ENCODE results near the gene CDH26.
A peak's percentile ranks its signal among the peaks of the same experiment; 100 is the strongest.

CDH26 gene

DNA sequence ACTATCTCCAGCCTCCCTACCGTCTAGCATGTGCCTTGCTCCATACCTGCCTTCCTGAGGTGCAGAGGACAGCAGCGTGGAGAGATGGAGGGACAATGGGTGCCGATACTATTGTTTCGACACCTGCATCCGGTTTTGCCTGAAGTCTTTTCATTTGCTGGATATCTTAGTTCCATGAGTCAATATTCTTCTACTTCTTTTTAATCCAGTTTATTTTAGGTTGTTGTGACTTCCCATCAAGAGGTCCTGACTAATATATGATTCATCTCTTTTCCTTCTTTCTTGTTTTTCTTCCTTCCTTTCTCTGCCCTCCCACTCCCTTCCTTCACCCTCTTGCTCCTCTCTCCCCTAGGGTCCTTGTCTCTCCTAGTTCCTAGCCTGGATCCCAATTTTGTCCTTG lies 91.4 kb downstream of the CDH26 start:
- DNase-seq = no peak

- DNase-seq = no peak
Measured at GRCh38 chr20:60050193-60050947, 92.1 kb downstream of the CDH26 start.

GRCh38 chr20:60051911-60052310 lies 93.7 kb downstream of the CDH26 start:
- no peak for DNase-seq

DNA sequence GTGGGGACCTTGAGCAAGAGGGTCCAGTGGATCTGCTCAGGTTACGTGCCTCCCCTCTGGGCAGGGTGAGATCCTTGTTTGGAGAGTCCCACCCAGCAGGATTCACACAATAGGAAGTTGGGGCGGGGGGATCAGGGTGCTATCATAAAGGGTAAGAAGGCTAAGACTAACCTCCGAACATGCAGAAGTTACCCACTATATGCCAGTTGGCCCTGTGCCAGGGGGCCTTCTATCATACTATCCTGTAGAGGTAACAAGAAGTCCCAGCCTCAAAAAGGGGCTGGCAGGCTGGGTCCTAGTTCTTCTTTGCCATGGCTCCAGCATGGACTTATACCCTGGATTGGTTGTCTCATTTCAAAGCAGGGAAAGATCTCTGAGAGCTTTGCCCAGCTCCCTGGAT lies 94.1 kb downstream of the CDH26 start:
- DNase-seq = no peak

- no peak for DNase-seq
Measured at GRCh38 chr20:60053125-60053817, 95.0 kb downstream of the CDH26 start.

DNA sequence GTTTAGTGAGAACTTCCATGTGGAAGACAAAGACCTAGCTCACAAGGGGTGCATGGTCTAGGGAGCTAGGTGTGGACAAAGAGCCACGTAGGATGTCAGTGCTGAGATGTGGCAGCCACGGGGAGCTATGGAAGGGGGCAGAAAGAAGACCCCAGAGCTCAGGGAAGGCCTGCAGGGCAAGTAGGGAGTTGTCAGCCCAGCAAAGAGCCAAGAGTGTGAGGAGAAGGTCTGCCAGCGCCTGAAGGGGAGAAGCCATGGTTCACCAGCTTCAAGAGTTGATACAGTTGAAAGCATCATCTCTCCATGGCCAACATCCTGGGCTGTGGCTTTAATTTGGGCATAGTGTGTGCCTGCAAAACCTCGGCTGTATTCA lies 95.6 kb downstream of the CDH26 start:
- DNase-seq = no peak

GRCh38 chr20:60054716-60055634 lies 96.8 kb downstream of the CDH26 start:
- peak; percentile 38 for DNase-seq

DNA sequence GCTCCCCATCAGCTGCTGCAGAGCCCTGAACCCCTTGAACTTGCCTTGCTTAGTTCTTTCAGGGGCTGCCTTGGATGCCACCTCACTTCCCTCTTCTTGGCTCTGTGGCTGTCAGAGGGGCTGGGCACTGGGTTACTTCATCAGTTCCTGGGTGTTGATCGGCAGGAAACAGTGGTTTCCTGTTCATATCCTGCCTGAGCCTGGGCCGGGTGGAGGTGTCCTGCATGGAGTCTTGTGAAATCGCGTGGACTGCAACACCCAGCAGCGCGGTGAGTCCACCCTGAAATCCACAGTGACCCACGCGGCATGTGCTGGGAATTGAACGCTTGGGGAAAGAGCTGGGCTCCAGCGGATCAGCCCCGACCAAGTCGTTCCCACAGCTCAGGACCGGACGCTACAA lies 97.5 kb downstream of the CDH26 start:
- peak; percentile 66 for DNase-seq

- DNase-seq = peak; percentile 54
Measured at GRCh38 chr20:60056407-60057122, 98.3 kb downstream of the CDH26 start.

- peak; percentile 74 for DNase-seq
Measured at GRCh38 chr20:60057123-60057865, 99.1 kb downstream of the CDH26 start.

GRCh38 chr20:60057866-60058807 lies 99.9 kb downstream of the CDH26 start:
- DNase-seq = peak; percentile 62

GRCh38 chr20:60058879-60059278 lies 100.7 kb downstream of the CDH26 start:
- no peak for DNase-seq

DNA sequence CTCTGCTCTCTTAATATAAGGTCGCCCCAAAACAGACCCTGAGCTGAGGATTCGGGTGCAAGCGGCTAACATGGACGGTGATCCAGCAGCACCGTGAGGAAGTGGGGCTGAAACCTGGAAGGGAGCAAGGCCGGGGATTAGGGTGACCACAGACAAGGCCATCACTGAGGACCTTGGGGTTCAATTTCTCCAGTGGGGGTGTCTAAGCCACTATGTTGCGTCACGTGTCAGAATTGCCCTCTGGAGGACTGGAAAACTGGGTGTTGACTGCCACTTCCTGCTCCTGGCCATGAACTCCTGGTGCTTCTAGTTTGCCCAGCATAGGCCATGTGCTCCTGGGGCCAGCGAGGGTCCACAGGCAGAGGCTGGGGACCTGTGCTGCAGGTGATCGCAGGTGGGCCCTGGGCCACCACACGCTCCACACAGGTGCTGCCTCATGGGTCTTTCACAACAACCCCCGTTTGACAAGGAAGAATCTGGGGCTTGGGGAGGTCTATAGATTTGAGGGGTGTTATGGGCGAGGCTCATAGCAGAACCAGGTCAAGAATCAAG lies 101.9 kb downstream of the CDH26 start:
- peak; percentile 36 for DNase-seq

DNA sequence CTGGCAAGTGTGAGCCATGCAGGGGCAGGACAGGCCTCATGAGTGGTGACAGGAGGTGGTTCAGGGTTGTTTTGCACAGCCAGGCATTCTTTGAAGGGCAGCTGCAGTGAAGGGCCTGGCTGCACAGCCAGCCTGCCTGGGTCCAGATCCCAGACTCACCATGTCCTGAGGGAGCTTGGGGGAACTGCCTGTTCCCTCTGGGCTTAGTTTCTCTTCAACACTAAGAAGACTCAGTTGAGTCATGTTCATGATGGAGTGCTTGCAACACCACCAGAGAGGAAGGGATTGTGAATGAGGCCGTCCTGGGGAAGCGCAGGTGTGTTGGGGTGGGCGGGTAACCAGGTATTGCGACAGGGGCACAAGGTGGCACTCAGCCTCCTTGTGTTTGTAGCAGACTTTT lies 102.4 kb downstream of the CDH26 start:
- peak; percentile 34 for DNase-seq

GRCh38 chr20:60062431-60063047 lies 104.3 kb downstream of the CDH26 start:
- DNase-seq = peak; percentile 17

GRCh38 chr20:60063048-60063451 lies 104.8 kb downstream of the CDH26 start:
- peak; percentile 4 for DNase-seq

- DNase-seq = peak; percentile 28
Measured at GRCh38 chr20:60063739-60064380, 105.6 kb downstream of the CDH26 start.
